ENCODE data around the gene PROSER3.

The PROSER3 gene

GRCh38 chr19:35716801-35717664 lies 40.9 kb upstream of the PROSER3 start:
- H3K4me3 ChIP-seq (ENCODE audit: low read depth, low read length): peak overlapping the region; percentile 82
- H3K4me1 ChIP-seq (ENCODE audit: control insufficient read depth, insufficient read depth, low read length, unreplicated experiment): peaks cover 4% of the 10 kb centered on the region
- no peaks in the 10 kb centered on the region for H3K36me3 ChIP-seq (ENCODE audit: insufficient read depth, low read length)
- H3K27ac ChIP-seq (ENCODE audit: low read depth, low read length): peak overlapping the region; percentile 60
- H3K27me3 ChIP-seq (ENCODE audit: insufficient read depth, low read length): no peaks in the 10 kb centered on the region
- peak overlapping the region; percentile 53 for H2AFZ ChIP-seq (ENCODE audit: low read length, unreplicated experiment)
- H3K79me2 ChIP-seq (ENCODE audit: control insufficient read depth, insufficient read depth, low read length, unreplicated experiment): peaks cover 24% of the 10 kb centered on the region

GRCh38 chr19:35717665-35718344 lies 40.2 kb upstream of the PROSER3 start, which contains the start of gene KMT2B:
Gene KMT2B, plus strand, starts transcription at chr19:35718003. Its CDS starts 16 bp downstream, at chr19:35718019.
- Histone ChIP-seq H3K79me2 (ENCODE audit: control insufficient read depth, insufficient read depth, low read length, unreplicated experiment) (peaks cover 24% of the 10 kb centered on the region), H3K27me3 (ENCODE audit: insufficient read depth, low read length) (no peaks in the 10 kb centered on the region), H3K4me1 (ENCODE audit: control insufficient read depth, insufficient read depth, low read length, unreplicated experiment) (peaks cover 4% of the 10 kb centered on the region), H3K4me3 (ENCODE audit: low read depth, low read length) (peak within 1 kb of the TSS; percentile 88), H3K27ac (ENCODE audit: low read depth, low read length) (peak within 1 kb of the TSS; percentile 60), H2AFZ (ENCODE audit: low read length, unreplicated experiment) (peak within 1 kb of the TSS; percentile 53), H3K36me3 (ENCODE audit: insufficient read depth, low read length) (no peaks in the 10 kb centered on the region)

GRCh38 chr19:35718345-35719041 lies 39.5 kb upstream of the PROSER3 start:
- H3K4me1 ChIP-seq (ENCODE audit: control insufficient read depth, insufficient read depth, low read length, unreplicated experiment): peaks cover 4% of the 10 kb centered on the region
- peak overlapping the region; percentile 88 for H3K4me3 ChIP-seq (ENCODE audit: low read depth, low read length)
- H3K27me3 ChIP-seq (ENCODE audit: insufficient read depth, low read length): no peaks in the 10 kb centered on the region
- no peak overlapping the region for H2AFZ ChIP-seq (ENCODE audit: low read length, unreplicated experiment)
- no peaks in the 10 kb centered on the region for H3K36me3 ChIP-seq (ENCODE audit: insufficient read depth, low read length)
- peaks cover 24% of the 10 kb centered on the region for H3K79me2 ChIP-seq (ENCODE audit: control insufficient read depth, insufficient read depth, low read length, unreplicated experiment)
- H3K27ac ChIP-seq (ENCODE audit: low read depth, low read length): no peak overlapping the region

- no peaks in the 10 kb centered on the region for H3K27me3 ChIP-seq (ENCODE audit: insufficient read depth, low read length)
- H3K27ac ChIP-seq (ENCODE audit: low read depth, low read length): no peak overlapping the region
- no peaks in the 10 kb centered on the region; the same call in 1 of the 2 replicates for H3K36me3 ChIP-seq (ENCODE audit: insufficient read depth, low read length)
- no peak overlapping the region for H2AFZ ChIP-seq (ENCODE audit: low read length, unreplicated experiment)
- H3K4me1 ChIP-seq (ENCODE audit: control insufficient read depth, insufficient read depth, low read length, unreplicated experiment): peaks cover 4% of the 10 kb centered on the region
- H3K79me2 ChIP-seq (ENCODE audit: control insufficient read depth, insufficient read depth, low read length, unreplicated experiment): peaks cover 24% of the 10 kb centered on the region
- H3K4me3 ChIP-seq (ENCODE audit: low read depth, low read length): peak overlapping the region; percentile 88
Observed at GRCh38 chr19:35719402-35720162, 38.4 kb upstream of the PROSER3 start.

- no peaks in the 10 kb centered on the region; the same call in 1 of the 2 replicates for H3K36me3 ChIP-seq (ENCODE audit: insufficient read depth, low read length)
- H3K27ac ChIP-seq (ENCODE audit: low read depth, low read length): no peak overlapping the region
- no peak overlapping the region; the same call in 1 of the 2 replicates for H3K4me3 ChIP-seq (ENCODE audit: low read depth, low read length)
- peaks cover 24% of the 10 kb centered on the region for H3K79me2 ChIP-seq (ENCODE audit: control insufficient read depth, insufficient read depth, low read length, unreplicated experiment)
- H3K4me1 ChIP-seq (ENCODE audit: control insufficient read depth, insufficient read depth, low read length, unreplicated experiment): peaks cover 4% of the 10 kb centered on the region
- no peaks in the 10 kb centered on the region for H3K27me3 ChIP-seq (ENCODE audit: insufficient read depth, low read length)
- no peak overlapping the region for H2AFZ ChIP-seq (ENCODE audit: low read length, unreplicated experiment)
Observed at GRCh38 chr19:35720163-35720524, 37.8 kb upstream of the PROSER3 start.

GRCh38 chr19:35720648-35721047 lies 37.3 kb upstream of the PROSER3 start:
- H3K4me3 ChIP-seq (ENCODE audit: low read depth, low read length): no peak overlapping the region
- H3K79me2 ChIP-seq (ENCODE audit: control insufficient read depth, insufficient read depth, low read length, unreplicated experiment): peaks cover 24% of the 10 kb centered on the region
- no peak overlapping the region for H3K27ac ChIP-seq (ENCODE audit: low read depth, low read length)

GRCh38 chr19:35721374-35721773 lies 36.6 kb upstream of the PROSER3 start:
- Histone ChIP-seq H3K4me1 (ENCODE audit: control insufficient read depth, insufficient read depth, low read length, unreplicated experiment) (no peaks in the 10 kb centered on the region), H3K27ac (ENCODE audit: low read depth, low read length) (no peak overlapping the region), H2AFZ (ENCODE audit: low read length, unreplicated experiment) (no peak overlapping the region), H3K36me3 (ENCODE audit: insufficient read depth, low read length) (peaks cover 5% of the 10 kb centered on the region; the same call in 1 of the 2 replicates), H3K27me3 (ENCODE audit: insufficient read depth, low read length) (no peaks in the 10 kb centered on the region), H3K79me2 (ENCODE audit: control insufficient read depth, insufficient read depth, low read length, unreplicated experiment) (peaks cover 24% of the 10 kb centered on the region), H3K4me3 (ENCODE audit: low read depth, low read length) (no peak overlapping the region)

More at GRCh38 chr19:35720648-35721047, 37.3 kb upstream of the PROSER3 start:
- H2AFZ ChIP-seq (ENCODE audit: low read length, unreplicated experiment): no peak overlapping the region
- H3K36me3 ChIP-seq (ENCODE audit: insufficient read depth, low read length): no peaks in the 10 kb centered on the region; the same call in 1 of the 2 replicates
- H3K27me3 ChIP-seq (ENCODE audit: insufficient read depth, low read length): no peaks in the 10 kb centered on the region
- H3K4me1 ChIP-seq (ENCODE audit: control insufficient read depth, insufficient read depth, low read length, unreplicated experiment): peaks cover 4% of the 10 kb centered on the region

GRCh38 chr19:35722461-35722860 lies 35.5 kb upstream of the PROSER3 start:
- Histone ChIP-seq H3K79me2 (ENCODE audit: control insufficient read depth, insufficient read depth, low read length, unreplicated experiment) (peaks cover 24% of the 10 kb centered on the region), H3K27me3 (ENCODE audit: insufficient read depth, low read length) (no peaks in the 10 kb centered on the region), H3K4me1 (ENCODE audit: control insufficient read depth, insufficient read depth, low read length, unreplicated experiment) (no peaks in the 10 kb centered on the region), H3K4me3 (ENCODE audit: low read depth, low read length) (no peak overlapping the region), H3K27ac (ENCODE audit: low read depth, low read length) (no peak overlapping the region), H2AFZ (ENCODE audit: low read length, unreplicated experiment) (no peak overlapping the region), H3K36me3 (ENCODE audit: insufficient read depth, low read length) (peaks cover 5% of the 10 kb centered on the region; the same call in 1 of the 2 replicates)

- H3K36me3 ChIP-seq (ENCODE audit: insufficient read depth, low read length): peaks cover 5% of the 10 kb centered on the region; the same call in 1 of the 2 replicates
- no peak overlapping the region for H2AFZ ChIP-seq (ENCODE audit: low read length, unreplicated experiment)
- no peak overlapping the region for H3K27ac ChIP-seq (ENCODE audit: low read depth, low read length)
- H3K4me3 ChIP-seq (ENCODE audit: low read depth, low read length): no peak overlapping the region
- H3K4me1 ChIP-seq (ENCODE audit: control insufficient read depth, insufficient read depth, low read length, unreplicated experiment): no peaks in the 10 kb centered on the region
- H3K27me3 ChIP-seq (ENCODE audit: insufficient read depth, low read length): no peaks in the 10 kb centered on the region
- peaks cover 24% of the 10 kb centered on the region for H3K79me2 ChIP-seq (ENCODE audit: control insufficient read depth, insufficient read depth, low read length, unreplicated experiment)
Observed at GRCh38 chr19:35722897-35723296, 35.1 kb upstream of the PROSER3 start.

- Histone ChIP-seq H3K79me2 (ENCODE audit: control insufficient read depth, insufficient read depth, low read length, unreplicated experiment) (peaks cover 16% of the 10 kb centered on the region), H3K4me1 (ENCODE audit: control insufficient read depth, insufficient read depth, low read length, unreplicated experiment) (no peaks in the 10 kb centered on the region), H2AFZ (ENCODE audit: low read length, unreplicated experiment) (no peak overlapping the region), H3K27ac (ENCODE audit: low read depth, low read length) (no peak overlapping the region), H3K27me3 (ENCODE audit: insufficient read depth, low read length) (no peaks in the 10 kb centered on the region), H3K36me3 (ENCODE audit: insufficient read depth, low read length) (peaks cover 5% of the 10 kb centered on the region; the same call in 1 of the 2 replicates), H3K4me3 (ENCODE audit: low read depth, low read length) (no peak overlapping the region)
Observed at GRCh38 chr19:35723671-35724070, 34.3 kb upstream of the PROSER3 start.

Measured in ACC112 (cell line).